HUDEP-2 (cell line): ENCODE results near the gene CDH26.

Source experiments
- DNase-seq, 76 experiments: peaks; one replicate each; lab custom pipeline; 2025; ENCODE audit not compliant: unreplicated experiment in 76 of 76; lab: John Stamatoyannopoulos, UW

Gene CDH26

DNA sequence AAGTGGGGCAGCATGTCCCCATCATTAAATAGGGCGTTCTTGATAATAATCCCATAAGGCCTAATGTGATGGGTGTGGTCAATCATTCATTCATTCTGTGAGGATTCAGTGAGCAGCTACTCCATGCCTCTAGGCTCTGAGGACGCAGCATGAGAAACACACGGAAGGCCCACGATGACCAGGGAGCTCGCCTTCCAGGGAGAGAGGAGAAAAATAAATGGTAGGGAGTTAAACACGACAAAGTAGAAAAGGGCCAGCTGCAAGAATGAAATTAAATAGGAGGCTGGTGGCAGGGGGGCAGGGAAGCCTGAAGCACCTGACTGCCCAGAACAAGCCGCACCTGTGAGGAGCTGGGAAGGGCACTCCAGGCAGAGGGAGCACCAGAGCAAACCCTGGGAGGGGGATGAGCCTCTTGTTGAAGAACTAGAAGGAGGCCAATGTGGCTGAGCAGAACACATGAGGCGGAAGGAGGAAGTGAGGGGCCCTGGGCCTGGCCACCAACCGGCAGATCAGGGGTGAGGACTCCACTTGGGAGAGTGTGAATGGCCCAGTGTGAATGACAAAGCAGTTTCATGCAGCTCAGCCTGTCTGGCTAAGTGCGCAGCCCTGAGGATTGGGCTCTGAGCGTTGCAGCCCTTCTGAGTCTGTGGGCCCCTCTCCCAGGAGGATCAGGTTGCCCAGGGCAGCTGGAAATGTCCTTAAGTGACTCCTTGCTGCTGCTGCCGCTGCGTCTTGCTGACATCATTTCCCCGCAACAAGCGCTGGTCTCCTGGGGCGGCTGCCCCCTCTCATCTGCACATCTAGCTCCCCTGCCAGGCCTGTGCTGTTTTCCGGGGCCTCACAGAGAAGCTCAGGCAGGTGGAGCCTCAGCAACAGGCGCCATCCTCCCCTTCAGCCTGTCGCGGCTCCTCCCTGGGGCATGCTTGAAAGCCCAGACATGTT lies 99.9 kb downstream of the CDH26 start:
- DNase-seq: no peak

DNA sequence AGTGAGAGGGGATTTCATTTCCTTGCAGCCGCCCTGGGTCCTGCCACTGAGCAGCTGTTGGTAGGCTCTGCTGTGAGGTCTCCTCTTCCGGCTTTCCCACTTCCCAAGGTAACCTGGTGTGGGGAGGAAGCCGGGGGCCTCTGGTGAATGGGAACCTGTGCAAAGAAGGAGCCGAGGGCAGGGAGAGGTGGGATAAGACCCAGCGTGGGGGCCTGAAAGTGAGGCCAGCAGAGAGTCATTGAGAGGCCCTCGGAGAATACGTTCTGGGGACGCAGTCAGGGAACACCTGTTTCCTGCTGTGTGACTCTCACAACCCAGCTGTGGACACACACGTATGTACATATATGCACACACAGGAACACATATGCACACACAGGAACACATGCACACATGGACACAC lies 100.7 kb downstream of the CDH26 start:
- DNase-seq: no peak

DNA sequence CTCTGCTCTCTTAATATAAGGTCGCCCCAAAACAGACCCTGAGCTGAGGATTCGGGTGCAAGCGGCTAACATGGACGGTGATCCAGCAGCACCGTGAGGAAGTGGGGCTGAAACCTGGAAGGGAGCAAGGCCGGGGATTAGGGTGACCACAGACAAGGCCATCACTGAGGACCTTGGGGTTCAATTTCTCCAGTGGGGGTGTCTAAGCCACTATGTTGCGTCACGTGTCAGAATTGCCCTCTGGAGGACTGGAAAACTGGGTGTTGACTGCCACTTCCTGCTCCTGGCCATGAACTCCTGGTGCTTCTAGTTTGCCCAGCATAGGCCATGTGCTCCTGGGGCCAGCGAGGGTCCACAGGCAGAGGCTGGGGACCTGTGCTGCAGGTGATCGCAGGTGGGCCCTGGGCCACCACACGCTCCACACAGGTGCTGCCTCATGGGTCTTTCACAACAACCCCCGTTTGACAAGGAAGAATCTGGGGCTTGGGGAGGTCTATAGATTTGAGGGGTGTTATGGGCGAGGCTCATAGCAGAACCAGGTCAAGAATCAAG lies 101.9 kb downstream of the CDH26 start:
- DNase-seq: no peak

DNA sequence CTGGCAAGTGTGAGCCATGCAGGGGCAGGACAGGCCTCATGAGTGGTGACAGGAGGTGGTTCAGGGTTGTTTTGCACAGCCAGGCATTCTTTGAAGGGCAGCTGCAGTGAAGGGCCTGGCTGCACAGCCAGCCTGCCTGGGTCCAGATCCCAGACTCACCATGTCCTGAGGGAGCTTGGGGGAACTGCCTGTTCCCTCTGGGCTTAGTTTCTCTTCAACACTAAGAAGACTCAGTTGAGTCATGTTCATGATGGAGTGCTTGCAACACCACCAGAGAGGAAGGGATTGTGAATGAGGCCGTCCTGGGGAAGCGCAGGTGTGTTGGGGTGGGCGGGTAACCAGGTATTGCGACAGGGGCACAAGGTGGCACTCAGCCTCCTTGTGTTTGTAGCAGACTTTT lies 102.4 kb downstream of the CDH26 start:
- no peak for DNase-seq

- no peak for DNase-seq
Measured at GRCh38 chr20:60062431-60063047, 104.3 kb downstream of the CDH26 start.

- DNase-seq: no peak
Measured at GRCh38 chr20:60063048-60063451, 104.8 kb downstream of the CDH26 start.

DNA sequence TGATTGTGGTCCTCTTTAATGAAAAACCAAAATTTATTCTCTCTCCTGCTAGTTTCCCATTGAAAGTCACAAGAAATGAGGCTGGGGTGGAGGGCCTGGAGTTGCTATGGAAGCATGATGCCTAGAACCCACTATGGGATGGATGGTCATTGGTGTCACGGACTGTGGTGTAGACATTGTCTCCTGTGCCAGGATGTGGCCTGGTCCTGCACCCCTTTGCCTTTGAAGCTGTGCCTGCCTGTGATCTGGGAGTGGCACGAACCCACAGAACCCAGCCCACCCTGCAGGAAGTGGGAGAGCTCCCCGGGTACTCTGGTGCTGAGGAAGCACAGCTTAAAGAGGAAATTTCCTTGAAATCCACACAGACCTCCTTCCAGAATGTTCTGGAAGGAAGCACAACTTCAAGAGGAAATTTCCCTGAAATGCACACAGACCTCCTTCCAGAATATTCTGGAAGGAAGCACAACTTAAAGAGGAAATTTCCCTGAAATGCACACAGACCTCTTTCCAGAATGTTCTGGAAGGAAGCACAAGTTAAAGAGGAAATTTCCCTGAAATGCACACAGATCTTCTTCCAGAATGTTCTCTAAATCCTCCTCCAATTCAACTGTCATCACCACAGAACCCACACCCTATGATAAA lies 105.6 kb downstream of the CDH26 start:
- DNase-seq: no peak
